DOHH2 (cell line): ENCODE data around the gene PLCG2.

ENCODE experiments used
- CTCF ChIP-seq: fragments of 200-600 bp; sonication (generic); IDR thresholded peaks from one replicate; pipeline ENCODE4 v1.5.1; 2014; ENCODE audit warnings: antibody characterized with exemption, mild to moderate bottlenecking, low read depth, low read length; ENCODE audit not compliant: poor library complexity, severe bottlenecking
- EZH2phosphoT487 ChIP-seq: fragments of 200-600 bp; sonication (generic); IDR thresholded peaks from 2 replicates; pipeline ENCODE4 v1.6.1; 2017; ENCODE audit warnings: borderline replicate concordance, mild to moderate bottlenecking, antibody characterized with exemption, low read length, moderate library complexity, mixed read lengths

- TF ChIP-seq CTCF (no peak), EZH2phosphoT487 (no peak)
These were observed 120.9 kb downstream of the PLCG2 start for GRCh38 chr16:81900014-81900413.
